GM12878 (cell line): Measurements from ENCODE around the gene PRRT1.

ENCODE experiments used
- CREB1 ChIP-seq: IDR thresholded peaks from 2 replicates; pipeline ENCODE4 v1.6.1; 2012; ENCODE audit warnings: low read depth, mild to moderate bottlenecking, inconsistent platforms
- EED ChIP-seq: sonication (generic); IDR thresholded peaks from 2 replicates; pipeline ENCODE4 v1.6.1; 2016; ENCODE audit warnings: antibody characterized with exemption, low read depth
- EZH2 ChIP-seq: IDR thresholded peaks from 2 replicates; pipeline ENCODE4 v1.6.1; 2012; ENCODE audit warnings: low read depth, mild to moderate bottlenecking, control low read depth, inconsistent platforms, low read length, borderline replicate concordance; ENCODE audit not compliant: control insufficient read depth
- POLR2A ChIP-seq: IDR thresholded peaks from 2 replicates; pipeline ENCODE4 v1.6.1; 2011; ENCODE audit warnings: low read depth, mild to moderate bottlenecking, low read length
- POLR2AphosphoS5 ChIP-seq: IDR thresholded peaks from 2 replicates; pipeline ENCODE4 v1.6.1; 2011; ENCODE audit warnings: mild to moderate bottlenecking, low read length, inconsistent platforms
- RAD21 ChIP-seq: IDR thresholded peaks from 2 replicates; pipeline ENCODE4 v1.6.1; 2011; ENCODE audit warnings: mild to moderate bottlenecking, low read depth, low read length, moderate library complexity; ENCODE audit not compliant: insufficient read depth
- TCF12 ChIP-seq: IDR thresholded peaks from 2 replicates; pipeline ENCODE4 v1.6.1; 2011; ENCODE audit warnings: low read depth, mild to moderate bottlenecking, low read length
- ZNF274 ChIP-seq: IDR thresholded peaks from one replicate; pipeline ENCODE4 v1.8.0; 2011; ENCODE audit not compliant: insufficient read length, insufficient read depth
- TF ChIP-seq, protein P1 (sequence below), 3 experiments: IDR thresholded peaks in 2 of 3; conservative IDR thresholded peaks in 1 of 3; 2 replicates each; pipeline ENCODE4 v1.5.1; 2011; ENCODE audit warnings: low read depth in 3 of 3, low read length in 3 of 3, mild to moderate bottlenecking in 3 of 3, control low read depth in 2 of 3, moderate library complexity in 2 of 3, inconsistent platforms in 1 of 3, mixed read lengths in 1 of 3; ENCODE audit not compliant: control insufficient read depth in 2 of 3, insufficient read depth in 1 of 3; ENCODE audit errors: extremely low read depth in 1 of 3

DNA sequence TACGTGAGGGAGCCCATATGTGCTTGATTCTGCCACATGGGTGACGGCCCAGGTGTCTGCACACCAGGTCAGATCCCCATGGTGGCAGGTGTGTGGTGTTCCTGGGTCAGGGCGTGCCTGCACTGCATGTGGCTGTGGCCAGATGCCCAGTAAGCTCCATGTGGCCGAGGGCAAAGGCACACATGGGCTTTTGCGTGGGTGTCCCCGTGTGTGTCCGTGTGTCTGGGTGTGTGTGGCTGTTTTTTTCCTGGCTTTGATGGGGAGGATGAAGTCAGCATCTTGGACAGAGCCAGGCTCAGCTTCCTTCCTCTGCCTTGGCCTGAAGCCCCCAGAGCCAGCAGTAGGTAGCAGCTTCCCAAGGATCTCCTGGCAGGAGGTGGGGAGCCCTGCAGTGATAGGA, 41.1 kb downstream of the PRRT1 start:
- TF ChIP-seq, protein P1, sequence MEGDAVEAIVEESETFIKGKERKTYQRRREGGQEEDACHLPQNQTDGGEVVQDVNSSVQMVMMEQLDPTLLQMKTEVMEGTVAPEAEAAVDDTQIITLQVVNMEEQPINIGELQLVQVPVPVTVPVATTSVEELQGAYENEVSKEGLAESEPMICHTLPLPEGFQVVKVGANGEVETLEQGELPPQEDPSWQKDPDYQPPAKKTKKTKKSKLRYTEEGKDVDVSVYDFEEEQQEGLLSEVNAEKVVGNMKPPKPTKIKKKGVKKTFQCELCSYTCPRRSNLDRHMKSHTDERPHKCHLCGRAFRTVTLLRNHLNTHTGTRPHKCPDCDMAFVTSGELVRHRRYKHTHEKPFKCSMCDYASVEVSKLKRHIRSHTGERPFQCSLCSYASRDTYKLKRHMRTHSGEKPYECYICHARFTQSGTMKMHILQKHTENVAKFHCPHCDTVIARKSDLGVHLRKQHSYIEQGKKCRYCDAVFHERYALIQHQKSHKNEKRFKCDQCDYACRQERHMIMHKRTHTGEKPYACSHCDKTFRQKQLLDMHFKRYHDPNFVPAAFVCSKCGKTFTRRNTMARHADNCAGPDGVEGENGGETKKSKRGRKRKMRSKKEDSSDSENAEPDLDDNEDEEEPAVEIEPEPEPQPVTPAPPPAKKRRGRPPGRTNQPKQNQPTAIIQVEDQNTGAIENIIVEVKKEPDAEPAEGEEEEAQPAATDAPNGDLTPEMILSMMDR (IDR thresholded peaks at IDR 0.05 in 2 of 3, conservative IDR thresholded peaks at IDR 0.05 in 1 of 3; ENCODE audit: control insufficient read depth in 2 of 3, extremely low read depth in 1 of 3, insufficient read depth in 1 of 3, low read depth in 3 of 3, low read length in 3 of 3) = no peak
- TF ChIP-seq RAD21 (no peak), TCF12 (no peak), POLR2A (peak; percentile 69), EED (no peak), POLR2AphosphoS5 (no peak; the same call in 1 of the 2 replicates), ZNF274 (no peak), EZH2 (no peak), CREB1 (no peak)
